Measurements from ENCODE around the gene SCD5. TPM values are rescaled to one million over a fixed set of nuclear protein-coding genes. Genes with fewer than 3 reads are reported as not detected.

Gene SCD5
- total and polyA plus RNA-seq, 2 of the 4 experiments (the other 2 are of a cell fraction): 12.4 to 13.5 TPM

GRCh38 chr4:82811392-82811791, 12.8 kb upstream of the SCD5 start:
- H4K91ac ChIP-seq (ENCODE audit: insufficient read depth, low read depth, low read length): no peak overlapping the region
- H3K56ac ChIP-seq (ENCODE audit: extremely low read depth, insufficient read depth, low read length): no peak overlapping the region
- no peak overlapping the region for H3K18ac ChIP-seq (ENCODE audit: low read depth, low read length)
- H3K9me1 ChIP-seq (ENCODE audit: insufficient read depth, low read length): peaks cover 9% of the 10 kb centered on the region; the same call in 1 of the 2 replicates
- POLR2A ChIA-PET (ENCODE audit: unreplicated experiment): no interaction called here
- H2BK5ac ChIP-seq (ENCODE audit: low read depth, low read length, poor library complexity, severe bottlenecking): no peak overlapping the region
- no peak overlapping the region for H3K4me3 ChIP-seq (ENCODE audit: insufficient read depth, low read depth, low read length)
- no peak overlapping the region for H2BK15ac ChIP-seq (ENCODE audit: low read depth, low read length)
- H3K9ac ChIP-seq (ENCODE audit: low read depth, low read length): no peak overlapping the region
- no peak overlapping the region for H2BK20ac ChIP-seq (ENCODE audit: low read depth, low read length)
- no peak overlapping the region for H2BK120ac ChIP-seq (ENCODE audit: low read depth, low read length)
- dilution Hi-C loops (cut with HindIII; ENCODE audit: low sequenced_read_pairs, unreplicated experiment): no loop called here
- H2AK9ac ChIP-seq (replicated peaks; ENCODE audit: low read depth, low read length, poor library complexity): no peak overlapping the region
- no peak overlapping the region for H3K4ac ChIP-seq (ENCODE audit: low read depth, low read length)
- BruUV-seq (replicated peaks): no TSS peak
- H4K5ac ChIP-seq (ENCODE audit: low read depth, low read length): no peak overlapping the region
- peaks cover 6% of the 10 kb centered on the region; the same call in 1 of the 2 replicates for H4K20me1 ChIP-seq (ENCODE audit: insufficient read depth, low read length)
- no peak overlapping the region for H3K4me2 ChIP-seq (ENCODE audit: low read depth, low read length)
- TF ChIP-seq MAZ (IDR thresholded peaks at IDR 0.05; ENCODE audit: borderline replicate concordance, low read depth, low read length): no peak
- TF ChIP-seq, protein P1, sequence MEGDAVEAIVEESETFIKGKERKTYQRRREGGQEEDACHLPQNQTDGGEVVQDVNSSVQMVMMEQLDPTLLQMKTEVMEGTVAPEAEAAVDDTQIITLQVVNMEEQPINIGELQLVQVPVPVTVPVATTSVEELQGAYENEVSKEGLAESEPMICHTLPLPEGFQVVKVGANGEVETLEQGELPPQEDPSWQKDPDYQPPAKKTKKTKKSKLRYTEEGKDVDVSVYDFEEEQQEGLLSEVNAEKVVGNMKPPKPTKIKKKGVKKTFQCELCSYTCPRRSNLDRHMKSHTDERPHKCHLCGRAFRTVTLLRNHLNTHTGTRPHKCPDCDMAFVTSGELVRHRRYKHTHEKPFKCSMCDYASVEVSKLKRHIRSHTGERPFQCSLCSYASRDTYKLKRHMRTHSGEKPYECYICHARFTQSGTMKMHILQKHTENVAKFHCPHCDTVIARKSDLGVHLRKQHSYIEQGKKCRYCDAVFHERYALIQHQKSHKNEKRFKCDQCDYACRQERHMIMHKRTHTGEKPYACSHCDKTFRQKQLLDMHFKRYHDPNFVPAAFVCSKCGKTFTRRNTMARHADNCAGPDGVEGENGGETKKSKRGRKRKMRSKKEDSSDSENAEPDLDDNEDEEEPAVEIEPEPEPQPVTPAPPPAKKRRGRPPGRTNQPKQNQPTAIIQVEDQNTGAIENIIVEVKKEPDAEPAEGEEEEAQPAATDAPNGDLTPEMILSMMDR (conservative IDR thresholded peaks at IDR 0.05; ENCODE audit: low read depth, low read length): no peak
- TF ChIP-seq ELK1 (IDR thresholded peaks at IDR 0.05; ENCODE audit: borderline replicate concordance, low read depth, low read length): no peak
- TF ChIP-seq MXI1 (IDR thresholded peaks at IDR 0.05; ENCODE audit: borderline replicate concordance, low read depth, low read length): no peak
- no peak for TF ChIP-seq RFX5 (IDR thresholded peaks at IDR 0.05; ENCODE audit: low read depth, low read length)
- TF ChIP-seq, protein P2, sequence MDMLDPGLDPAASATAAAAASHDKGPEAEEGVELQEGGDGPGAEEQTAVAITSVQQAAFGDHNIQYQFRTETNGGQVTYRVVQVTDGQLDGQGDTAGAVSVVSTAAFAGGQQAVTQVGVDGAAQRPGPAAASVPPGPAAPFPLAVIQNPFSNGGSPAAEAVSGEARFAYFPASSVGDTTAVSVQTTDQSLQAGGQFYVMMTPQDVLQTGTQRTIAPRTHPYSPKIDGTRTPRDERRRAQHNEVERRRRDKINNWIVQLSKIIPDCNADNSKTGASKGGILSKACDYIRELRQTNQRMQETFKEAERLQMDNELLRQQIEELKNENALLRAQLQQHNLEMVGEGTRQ (IDR thresholded peaks at IDR 0.05; ENCODE audit: low read depth, low read length): no peak
- TF ChIP-seq MAFK (IDR thresholded peaks at IDR 0.05; ENCODE audit: low read depth, low read length): no peak
- no peak for TF ChIP-seq NFE2L2 (IDR thresholded peaks at IDR 0.05; ENCODE audit: low read depth, low read length)
- TF ChIP-seq SMC3 (IDR thresholded peaks at IDR 0.05; ENCODE audit: low read depth, low read length): no peak
- TF ChIP-seq RCOR1 (IDR thresholded peaks at IDR 0.05; ENCODE audit: insufficient replicate concordance, low read length): no peak
- TF ChIP-seq FOS (IDR thresholded peaks at IDR 0.05; ENCODE audit: low read depth, low read length): no peak
- no peak for TF ChIP-seq POLR2A (IDR thresholded peaks at IDR 0.05; ENCODE audit: low read depth, low read length)
- TF ChIP-seq BHLHE40 (IDR thresholded peaks at IDR 0.05; ENCODE audit: low read depth, low read length): no peak
- no peak for TF ChIP-seq CHD1 (IDR thresholded peaks at IDR 0.05; ENCODE audit: low read depth, low read length)
- no peak for TF ChIP-seq RAD21 (IDR thresholded peaks at IDR 0.05; ENCODE audit: low read length)
- no peak for TF ChIP-seq CEBPB (IDR thresholded peaks at IDR 0.05; ENCODE audit: low read depth, low read length)
- no peak overlapping the region for H3K23ac ChIP-seq (ENCODE audit: low read depth, low read length)
- H2AK5ac ChIP-seq (ENCODE audit: low read depth, low read length): no peak overlapping the region
- ATAC-seq (ENCODE audit: low read depth) (no peak), DNase-seq (no peak)
- no CpG with 5 or more reads among the region's 1 CpG for WGBS, 2 experiments (ENCODE audit: extremely low coverage in 2 of 2, insufficient read length in 1 of 2)
- peaks cover 2% of the 10 kb centered on the region; the same call in 1 of the 2 replicates for H3K4me1 ChIP-seq (ENCODE audit: control insufficient read depth, insufficient read depth, low read length)
- intact Hi-C loops (cut with micrococcal nuclease): no loop called here
- no peak overlapping the region for H4K8ac ChIP-seq (ENCODE audit: low read depth in 2 of 2, low read length in 2 of 2)
- no peaks in the 10 kb centered on the region for H3K27me3 ChIP-seq (ENCODE audit: control insufficient read depth, insufficient read depth, low read length)
- no peak overlapping the region for H3K14ac ChIP-seq (replicated peaks; ENCODE audit: low read depth, low read length)
- H3K9me3 ChIP-seq (ENCODE audit: control insufficient read depth, insufficient read depth, low read length): no peaks in the 10 kb centered on the region
- H3K27ac ChIP-seq (ENCODE audit: insufficient read depth, low read length): no peak overlapping the region
- H2AFZ ChIP-seq (replicated peaks; ENCODE audit: low read length, poor library complexity): no peak overlapping the region
- CTCF ChIA-PET: no interaction called here
- no peaks in the 10 kb centered on the region; a peak in 2 of 4 replicates for H3K79me1 ChIP-seq (ENCODE audit: low read depth in 1 of 2, low read length in 2 of 2)
- in situ Hi-C loops (cut with MboI; ENCODE audit: low sequenced_read_pairs): no loop called here
- no peaks in the 10 kb centered on the region; the same call in 1 of the 2 replicates for H3K36me3 ChIP-seq (ENCODE audit: control insufficient read depth, insufficient read depth, low read length)

All from IMR-90 (cell line).